ENCODE data around the gene ANK2.

The ANK2 gene

GRCh38 chr4:113049421-113050370 is at the start of gene ANK2:
TSS of gene ANK2 (plus strand) at chr4:113049653. CDS start at chr4:113049729, 76 bp downstream.
- no peak for DNase-seq (ENCODE audit: low read depth in 2 of 2)

- DNase-seq (ENCODE audit: low read depth in 2 of 2): no peak
Observed at GRCh38 chr4:113003841-113004240, 45.6 kb upstream of the ANK2 start.

GRCh38 chr4:113004655-113005054 is 44.8 kb upstream of the ANK2 start:
- DNase-seq (ENCODE audit: low read depth in 2 of 2): no peak

DNA sequence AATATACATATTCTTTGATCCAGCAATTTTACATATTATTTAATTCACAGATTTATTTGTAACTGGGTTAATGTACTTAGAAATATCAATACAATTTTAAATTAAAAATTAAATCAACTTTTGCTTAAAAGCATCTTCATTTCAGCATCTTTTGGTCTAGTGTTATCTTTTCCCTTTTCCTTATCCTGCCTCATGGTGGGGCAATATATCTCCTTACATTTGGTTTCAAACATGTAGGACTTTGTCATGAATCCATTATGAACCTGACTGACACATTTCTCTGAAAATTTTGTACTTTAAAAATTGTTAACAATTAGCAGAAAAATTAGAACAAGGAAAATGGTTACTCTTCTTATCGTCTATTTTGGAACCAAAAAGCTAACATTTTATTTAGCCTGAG is 42.8 kb upstream of the ANK2 start:
- DNase-seq (ENCODE audit: low read depth in 2 of 2): no peak

DNA sequence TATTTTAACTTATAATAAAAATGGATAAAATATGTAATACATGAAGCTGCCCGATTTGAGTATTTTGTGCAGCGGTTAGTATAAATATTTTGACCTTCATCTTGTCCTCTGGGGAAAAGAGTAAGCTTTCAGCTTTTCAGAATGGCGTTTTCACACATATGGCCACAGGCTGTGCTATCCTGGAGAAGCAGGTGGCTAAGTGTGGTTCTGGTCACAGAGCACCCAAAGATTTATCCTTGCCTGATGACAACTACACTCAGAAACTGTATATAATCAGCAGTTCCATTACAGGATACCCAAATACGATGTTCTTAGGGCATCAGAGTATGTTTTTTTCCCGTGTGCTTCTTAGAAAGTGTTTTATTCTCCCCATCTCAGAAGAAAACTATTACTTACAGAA is 42.3 kb upstream of the ANK2 start:
- no peak for DNase-seq (ENCODE audit: low read depth in 2 of 2)

GRCh38 chr4:113008135-113008534 is 41.3 kb upstream of the ANK2 start:
- DNase-seq (ENCODE audit: low read depth in 2 of 2): no peak

GRCh38 chr4:113008716-113009115 is 40.7 kb upstream of the ANK2 start:
- no peak for DNase-seq (ENCODE audit: low read depth in 2 of 2)

DNA sequence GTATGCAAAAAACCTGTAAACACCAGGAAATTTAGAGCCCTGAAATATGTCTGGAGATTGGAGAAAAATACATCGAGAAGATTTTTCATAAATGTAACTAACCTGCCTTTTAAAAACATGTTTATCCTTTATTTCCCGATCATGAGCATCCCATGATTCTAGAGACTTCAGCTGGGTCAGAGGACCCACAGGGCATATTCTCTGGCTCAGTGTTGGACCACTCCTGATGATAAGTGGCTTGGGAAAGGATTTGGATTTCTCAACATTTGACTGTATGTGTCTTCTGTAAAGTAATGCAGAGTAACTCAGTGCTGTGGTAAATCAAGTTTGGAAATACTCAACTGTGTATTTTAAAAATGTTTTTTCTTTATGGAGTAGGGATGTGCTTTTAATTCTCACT is 40.0 kb upstream of the ANK2 start:
- no peak for DNase-seq (ENCODE audit: low read depth in 2 of 2)

- no peak for DNase-seq (ENCODE audit: low read depth in 2 of 2)
Observed at GRCh38 chr4:113012122-113012725, 37.2 kb upstream of the ANK2 start.

GRCh38 chr4:113012786-113013185 is 36.7 kb upstream of the ANK2 start:
- DNase-seq (ENCODE audit: low read depth in 2 of 2): no peak

DNA sequence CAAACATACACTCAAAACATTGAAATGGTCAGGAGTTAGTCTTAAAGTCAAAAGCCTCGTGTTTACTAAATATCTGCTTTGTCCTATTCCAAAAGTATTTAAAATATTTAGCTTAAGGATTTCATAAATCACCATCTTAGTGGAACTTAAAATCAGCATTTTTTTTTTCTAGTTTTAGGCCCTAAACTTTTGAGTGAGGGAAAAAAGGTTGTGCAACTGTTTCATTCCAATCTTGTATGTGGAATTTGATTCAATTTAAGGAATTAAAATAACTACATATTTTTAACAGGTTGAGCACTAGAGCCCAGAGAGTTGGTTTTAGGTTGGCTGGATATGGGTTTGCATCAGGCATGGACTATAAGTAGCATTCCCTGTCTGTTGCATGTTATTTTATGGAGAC is 35.7 kb upstream of the ANK2 start:
- no peak for DNase-seq (ENCODE audit: low read depth in 2 of 2)

- DNase-seq (ENCODE audit: low read depth in 2 of 2): no peak
Observed at GRCh38 chr4:113016377-113016776, 33.1 kb upstream of the ANK2 start.

- DNase-seq (ENCODE audit: low read depth in 2 of 2): no peak
Observed at GRCh38 chr4:113020966-113021365, 28.5 kb upstream of the ANK2 start.

DNA sequence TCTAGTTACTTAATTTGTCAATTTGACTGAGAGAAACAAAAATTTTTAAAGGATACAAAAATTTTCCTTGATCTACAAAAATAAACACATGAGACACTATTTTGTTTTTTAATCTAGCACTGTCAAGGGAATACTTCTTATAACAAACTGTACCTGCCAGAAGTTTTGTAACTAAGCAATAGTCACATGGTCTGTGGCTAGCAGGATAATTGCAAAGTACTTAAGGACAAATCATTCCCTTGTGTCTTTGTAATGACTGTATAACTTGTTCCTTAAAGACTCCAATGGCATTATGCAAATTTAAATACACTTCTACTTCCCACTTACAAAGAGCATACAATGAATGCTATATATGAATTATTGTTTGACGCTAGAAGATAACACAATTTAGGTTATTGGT is 25.1 kb upstream of the ANK2 start:
- DNase-seq (ENCODE audit: low read depth in 2 of 2): no peak

GRCh38 chr4:113025416-113025815 is 24.0 kb upstream of the ANK2 start:
- DNase-seq (ENCODE audit: low read depth in 2 of 2): no peak

DNA sequence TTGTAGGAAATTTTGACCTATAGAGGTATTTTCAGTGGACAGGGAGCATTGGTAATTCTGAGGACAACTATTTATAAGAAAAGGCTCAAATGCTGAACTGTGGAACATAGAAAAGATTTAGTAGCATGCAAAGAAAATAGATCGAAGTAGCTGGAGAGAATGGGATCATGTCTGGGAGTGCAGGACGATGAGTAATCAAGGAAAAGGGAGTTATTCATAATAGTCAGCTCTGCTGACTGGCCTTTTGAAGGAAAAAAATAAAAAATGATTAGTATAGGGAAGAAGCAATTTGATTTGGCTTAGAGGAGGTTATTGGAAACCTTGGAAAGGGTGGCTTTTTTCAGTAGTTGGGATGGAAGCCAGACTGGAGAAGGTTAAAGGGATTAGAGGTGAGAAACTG is 22.9 kb upstream of the ANK2 start:
- no peak for DNase-seq (ENCODE audit: low read depth in 2 of 2)

DNA sequence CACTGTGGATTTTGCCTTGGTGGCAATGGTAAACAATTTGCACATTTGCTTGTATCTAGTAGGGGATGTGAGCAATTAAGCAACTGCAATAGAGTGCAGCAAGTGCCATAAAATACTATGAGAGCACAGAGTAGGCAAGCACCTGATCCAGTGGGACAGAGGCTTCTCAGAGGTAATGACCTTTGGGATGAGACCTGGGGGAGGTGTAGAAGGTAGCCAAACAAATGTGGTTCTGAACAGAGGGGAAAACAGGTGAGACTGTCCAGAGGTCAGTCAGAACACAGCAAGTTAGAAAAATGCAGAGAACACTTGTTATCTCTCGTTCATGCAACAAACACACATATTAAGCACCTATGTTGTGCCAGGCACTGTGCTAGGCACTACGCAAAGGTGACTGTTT is 21.4 kb upstream of the ANK2 start:
- DNase-seq (ENCODE audit: low read depth in 2 of 2): no peak

- no peak for DNase-seq (ENCODE audit: low read depth in 2 of 2)
Observed at GRCh38 chr4:113031212-113031611, 18.2 kb upstream of the ANK2 start.

DNA sequence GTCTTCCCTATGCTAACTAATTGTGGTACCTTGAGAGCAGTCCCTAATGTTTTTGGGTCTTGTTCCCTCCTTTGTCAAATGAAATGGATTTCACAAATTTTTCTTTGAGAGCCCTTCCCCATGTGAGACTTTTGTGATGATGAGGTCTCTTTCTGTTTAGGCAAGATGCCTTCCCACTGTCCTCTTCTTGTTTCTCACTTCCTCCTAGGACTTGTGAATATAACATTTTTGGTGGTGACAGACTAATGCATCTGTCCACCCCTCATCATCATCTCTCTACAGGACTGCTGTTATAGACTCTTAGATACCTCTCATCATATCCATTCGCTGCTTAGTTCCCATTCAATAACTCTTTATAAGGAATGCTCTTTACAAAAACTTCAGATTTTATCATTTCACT is 8.7 kb upstream of the ANK2 start:
- DNase-seq (ENCODE audit: low read depth in 2 of 2): no peak

DNA sequence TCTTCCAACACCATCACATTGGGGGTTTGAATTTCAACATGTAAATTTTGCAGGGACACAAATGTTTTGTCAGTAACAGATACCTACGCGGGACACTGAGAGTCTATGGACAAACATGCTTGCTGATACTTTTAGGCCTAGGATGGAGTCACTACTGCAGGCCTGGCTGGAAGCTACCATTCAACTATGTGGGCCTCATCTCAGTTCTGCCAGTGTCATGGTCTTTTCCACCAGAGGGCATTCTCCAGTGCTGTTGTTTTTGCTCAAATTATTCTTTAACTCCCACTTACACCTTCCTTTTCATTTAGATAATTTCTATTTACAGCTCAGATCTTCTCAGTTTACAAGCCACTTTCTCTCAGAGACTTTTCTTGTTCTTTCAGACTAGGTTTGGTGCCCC is 7.0 kb upstream of the ANK2 start:
- DNase-seq (ENCODE audit: low read depth in 2 of 2): no peak

DNA sequence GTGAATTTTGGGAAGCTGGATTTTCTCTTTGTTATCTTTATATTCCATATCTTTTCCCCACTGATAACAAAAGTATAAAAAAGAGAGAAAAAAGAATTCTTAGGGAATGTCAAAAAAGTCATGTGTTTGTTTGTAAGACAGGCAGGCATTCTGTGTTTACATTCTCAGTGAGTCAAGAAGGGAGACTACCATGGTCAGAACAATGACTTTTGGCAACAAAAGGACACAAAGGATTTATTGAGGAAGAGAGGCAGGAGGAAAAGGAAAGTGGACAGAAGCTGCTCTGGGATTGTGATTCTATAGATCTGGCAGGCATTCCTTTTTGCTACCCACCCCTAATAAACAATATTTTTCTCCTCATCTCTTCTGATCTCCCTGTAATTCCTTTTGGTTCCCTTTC is 5.9 kb upstream of the ANK2 start:
- no peak for DNase-seq (ENCODE audit: low read depth in 2 of 2)

- no peak for DNase-seq (ENCODE audit: low read depth in 2 of 2)
Observed at GRCh38 chr4:113050371-113050755, 910 bp downstream of the ANK2 start.

- DNase-seq (ENCODE audit: low read depth in 2 of 2): no peak
Observed at GRCh38 chr4:113050837-113051236, 1.4 kb downstream of the ANK2 start.

All from stimulated activated CD8-positive, alpha-beta memory T cell treated with anti-CD3 and anti-CD28 coated beads, Interleukin-7, amount 100 ng/mL, for 1 hour (primary cell).